Ishikawa (cell line): ENCODE results near the gene PTPN13.

Source experiments
- CEBPB ChIP-seq: IDR thresholded peaks from 2 replicates; pipeline ENCODE4 v1.6.1; 2012
- CREB1 ChIP-seq: IDR thresholded peaks from 2 replicates; pipeline ENCODE4 v1.6.1; 2012; ENCODE audit warnings: low read depth
- EGR1 ChIP-seq: IDR thresholded peaks from 2 replicates; pipeline ENCODE4 v1.6.1; 2012
- EP300 ChIP-seq: IDR thresholded peaks from 2 replicates; pipeline ENCODE4 v1.6.1; 2012; ENCODE audit warnings: borderline replicate concordance
- FOXM1 ChIP-seq: IDR thresholded peaks from 2 replicates; pipeline ENCODE4 v1.6.1; 2012; ENCODE audit warnings: low read depth, borderline replicate concordance
- MAX ChIP-seq: IDR thresholded peaks from 2 replicates; pipeline ENCODE4 v1.6.1; 2012
- NFIC ChIP-seq: IDR thresholded peaks from 2 replicates; pipeline ENCODE4 v1.6.1; 2012
- RAD21 ChIP-seq: IDR thresholded peaks from 2 replicates; pipeline ENCODE4 v1.6.1; 2012; ENCODE audit warnings: low read depth
- REST ChIP-seq: IDR thresholded peaks from 2 replicates; pipeline ENCODE4 v1.6.1; 2012; ENCODE audit warnings: low read depth, mild to moderate bottlenecking
- TAF1 ChIP-seq: IDR thresholded peaks from 2 replicates; pipeline ENCODE4 v1.6.1; 2012; ENCODE audit warnings: low read depth, mild to moderate bottlenecking
- TCF12 ChIP-seq: IDR thresholded peaks from 2 replicates; pipeline ENCODE4 v1.6.1; 2012; ENCODE audit warnings: low read depth
- TEAD4 ChIP-seq: IDR thresholded peaks from 2 replicates; pipeline ENCODE4 v1.6.1; 2012
- USF1 ChIP-seq: IDR thresholded peaks from 2 replicates; pipeline ENCODE4 v1.6.1; 2012
- YY1 ChIP-seq: IDR thresholded peaks from 2 replicates; pipeline ENCODE4 v1.6.1; 2012; ENCODE audit warnings: low read depth
- ZBTB7A ChIP-seq: IDR thresholded peaks from 2 replicates; pipeline ENCODE4 v1.6.1; 2012; ENCODE audit warnings: low read depth

The PTPN13 gene

GRCh38 chr4:86556791-86557415 is 37.2 kb upstream of the PTPN13 start:
- no peak for TF ChIP-seq FOXM1
- TF ChIP-seq EP300: no peak
- TF ChIP-seq ZBTB7A: no peak
- TF ChIP-seq YY1: no peak
- no peak for TF ChIP-seq CREB1
- TF ChIP-seq TCF12: no peak
- no peak for TF ChIP-seq TEAD4
- TF ChIP-seq NFIC: no peak
- TF ChIP-seq MAX: no peak
- TF ChIP-seq TAF1: no peak
- no peak for TF ChIP-seq REST
- TF ChIP-seq CEBPB: no peak
- TF ChIP-seq RAD21: no peak
- TF ChIP-seq EGR1: no peak
- TF ChIP-seq USF1: no peak

- no peak for TF ChIP-seq EGR1
- no peak for TF ChIP-seq NFIC
- TF ChIP-seq TEAD4: no peak
- no peak for TF ChIP-seq EP300
- TF ChIP-seq YY1: no peak
- TF ChIP-seq MAX: no peak
- TF ChIP-seq RAD21: no peak
- no peak for TF ChIP-seq USF1
- TF ChIP-seq FOXM1: no peak
- TF ChIP-seq TCF12: no peak
- TF ChIP-seq CREB1: no peak
- no peak for TF ChIP-seq TAF1
- TF ChIP-seq REST: no peak
- TF ChIP-seq ZBTB7A: no peak
- TF ChIP-seq CEBPB: no peak
These were observed 36.6 kb upstream of the PTPN13 start for GRCh38 chr4:86557526-86557925.

- no peak for TF ChIP-seq YY1
- TF ChIP-seq TEAD4: no peak
- TF ChIP-seq USF1: no peak
- no peak for TF ChIP-seq TAF1
These were observed 35.9 kb upstream of the PTPN13 start for GRCh38 chr4:86558258-86558657.

- no peak for TF ChIP-seq TEAD4
- TF ChIP-seq TAF1: no peak
- no peak for TF ChIP-seq YY1
- TF ChIP-seq ZBTB7A: no peak
- TF ChIP-seq NFIC: no peak
- TF ChIP-seq RAD21: no peak
- TF ChIP-seq REST: no peak
- TF ChIP-seq FOXM1: no peak
These were observed 35.3 kb upstream of the PTPN13 start for GRCh38 chr4:86558797-86559196.
